ENCODE results near the gene TSG101.

- TF ChIP-seq CTCF (IDR thresholded peaks at IDR 0.05; ENCODE audit: low read depth, low read length) (no peak), POLR2A (IDR thresholded peaks at IDR 0.05; ENCODE audit: extremely low read depth, insufficient read length) (no peak), MAX (IDR thresholded peaks at IDR 0.05; ENCODE audit: low read depth, low read length) (no peak)
Measured at GRCh38 chr11:18527512-18527911, 770 bp upstream of the TSG101 start.

Data from NB4 (cell line).